G401.6 (cell line): Measurements from ENCODE around the gene BAHD1.
"Not testable (repeated sequence)": the region's sequence is repeated elsewhere in the genome, so short reads cannot be mapped to it uniquely, and the experiment has no call there.

Experiments used
- FAIRE-seq: peaks from 2 replicates; lab custom pipeline; 2012; peaks lifted over from hg19 to GRCh38; lab: Jason Lieb, UNC

BAHD1 gene

DNA sequence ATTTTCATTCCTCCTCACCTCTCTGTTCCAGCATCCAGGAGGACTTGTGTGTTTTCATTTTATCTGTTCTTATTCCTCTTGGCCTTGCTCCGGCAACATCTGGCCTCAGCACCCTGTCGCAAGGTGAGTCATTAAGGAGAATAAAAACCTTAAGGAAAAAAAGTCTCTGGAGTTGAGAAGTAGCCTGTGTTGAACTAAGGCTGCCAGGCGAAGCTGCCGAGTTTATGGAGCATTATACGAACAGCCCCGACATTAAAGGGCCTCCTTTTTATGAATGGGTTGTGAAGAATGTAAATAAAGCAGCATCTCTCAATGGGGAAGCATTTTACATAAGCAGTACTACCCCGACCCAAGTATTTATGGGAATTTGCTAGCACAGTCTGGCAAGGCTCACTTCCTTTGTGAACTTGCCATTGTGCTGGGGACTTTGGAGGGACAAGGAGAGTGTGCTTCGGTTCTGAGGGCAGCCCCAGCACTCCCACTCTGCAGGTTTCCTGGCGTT is 4.7 kb downstream of the BAHD1 start:
- FAIRE-seq = no peak

DNA sequence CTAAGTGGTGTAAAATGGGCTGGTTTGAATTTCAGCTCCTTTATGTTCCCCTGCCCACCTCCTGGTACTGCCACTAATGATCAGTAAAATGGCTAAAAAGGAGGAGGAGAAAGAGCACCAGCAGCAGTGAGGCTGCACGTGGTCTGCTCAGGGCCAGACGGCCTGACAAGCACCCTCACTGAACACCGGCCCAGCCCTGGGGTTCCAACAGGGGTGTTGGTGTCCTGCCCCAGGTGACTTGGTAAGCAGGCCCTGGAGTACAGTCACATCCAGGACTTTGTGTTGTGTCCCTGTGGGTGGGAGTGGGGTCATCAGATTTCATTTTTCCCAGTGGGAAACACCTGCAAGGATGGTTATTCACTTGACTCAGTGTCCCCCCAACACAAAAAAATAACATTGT is 5.4 kb downstream of the BAHD1 start:
- FAIRE-seq = no peak

DNA sequence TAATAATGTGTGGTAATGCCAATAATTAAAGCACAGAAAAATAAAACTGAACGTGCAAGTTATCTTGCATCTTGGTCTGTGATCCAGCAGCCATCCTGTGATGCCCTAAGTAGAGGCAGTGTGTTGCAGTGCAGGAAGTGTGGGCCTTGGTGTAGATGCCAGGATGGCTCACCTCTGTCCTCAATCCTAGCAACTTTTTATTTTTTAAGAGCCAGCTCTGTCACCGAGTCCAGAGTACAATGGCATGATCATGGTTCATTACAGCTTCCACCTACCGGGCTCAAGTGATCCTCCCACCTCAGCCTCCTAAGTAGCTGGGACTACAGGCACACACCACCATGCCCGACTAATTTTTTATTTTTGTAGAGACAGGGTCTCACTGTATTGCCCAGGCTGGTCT is 7.6 kb downstream of the BAHD1 start:
- no peak for FAIRE-seq

DNA sequence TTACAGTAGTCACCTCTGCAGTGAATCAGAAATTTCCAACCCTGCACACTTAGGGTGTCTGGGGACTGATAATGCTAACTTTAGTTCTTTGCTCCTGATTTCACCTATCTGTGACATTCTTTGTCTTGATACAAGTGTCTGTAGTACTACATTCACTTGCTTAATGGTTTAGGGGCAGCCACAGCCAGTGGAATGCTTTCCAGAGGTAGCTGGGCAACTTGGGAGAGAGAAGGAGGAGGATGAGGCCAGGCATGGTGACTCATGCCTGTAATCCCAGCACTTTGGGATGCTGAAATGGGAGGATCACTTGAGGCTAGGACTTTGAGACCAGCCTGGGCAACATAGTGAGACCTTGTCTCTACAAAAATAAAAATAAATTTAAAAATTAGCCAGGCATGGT is 8.5 kb downstream of the BAHD1 start:
- FAIRE-seq = no peak

DNA sequence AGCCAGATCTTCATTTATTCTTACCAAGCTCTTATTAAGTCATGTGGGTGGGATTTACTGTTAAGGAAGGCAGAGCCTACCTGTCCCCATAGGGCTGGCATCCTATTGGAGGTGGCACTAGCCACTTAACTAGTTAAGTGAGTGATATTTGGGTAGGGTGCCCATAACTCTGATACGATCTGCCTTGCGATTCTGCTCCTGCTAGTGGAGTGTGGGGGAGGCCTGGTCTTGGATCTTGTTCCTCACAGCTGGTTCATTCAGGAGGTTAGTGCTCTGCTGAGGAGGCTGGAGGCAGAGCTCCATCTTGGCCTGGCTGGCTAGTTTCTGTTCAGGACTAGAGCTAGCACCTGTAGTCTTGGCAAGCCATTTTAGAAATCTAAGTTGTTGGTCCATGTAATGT is 9.3 kb downstream of the BAHD1 start:
- no peak for FAIRE-seq

DNA sequence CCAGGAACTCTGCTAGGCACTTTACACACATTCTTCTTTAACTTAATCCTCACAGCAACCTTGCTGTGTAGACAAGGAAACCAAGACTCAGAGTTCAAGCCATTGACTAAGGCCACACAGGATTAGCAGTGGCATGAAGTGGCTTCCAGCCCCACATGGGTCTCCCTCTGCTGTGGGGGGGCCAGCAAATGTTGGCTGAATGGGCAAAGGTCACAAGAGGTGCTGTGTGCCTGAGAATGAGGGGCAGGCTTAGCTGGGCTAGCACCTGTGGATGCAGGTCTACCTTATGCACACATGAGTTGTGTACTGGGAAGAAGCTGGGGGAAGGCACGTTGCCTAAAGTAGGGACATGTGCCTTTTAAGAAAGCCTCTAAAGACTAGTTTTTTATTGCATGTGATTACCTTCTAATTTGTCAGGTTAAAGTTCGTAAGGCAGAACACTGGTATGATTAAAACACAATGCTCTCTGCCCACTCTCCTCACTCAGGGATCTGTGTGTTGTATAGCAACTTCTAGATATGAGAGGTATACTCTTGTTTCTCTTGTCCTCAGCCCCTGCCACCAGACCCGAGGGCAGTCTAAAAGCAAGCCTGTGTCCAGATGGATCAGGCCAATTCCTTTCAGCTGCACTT is 10.9 kb downstream of the BAHD1 start:
- FAIRE-seq = no peak

DNA sequence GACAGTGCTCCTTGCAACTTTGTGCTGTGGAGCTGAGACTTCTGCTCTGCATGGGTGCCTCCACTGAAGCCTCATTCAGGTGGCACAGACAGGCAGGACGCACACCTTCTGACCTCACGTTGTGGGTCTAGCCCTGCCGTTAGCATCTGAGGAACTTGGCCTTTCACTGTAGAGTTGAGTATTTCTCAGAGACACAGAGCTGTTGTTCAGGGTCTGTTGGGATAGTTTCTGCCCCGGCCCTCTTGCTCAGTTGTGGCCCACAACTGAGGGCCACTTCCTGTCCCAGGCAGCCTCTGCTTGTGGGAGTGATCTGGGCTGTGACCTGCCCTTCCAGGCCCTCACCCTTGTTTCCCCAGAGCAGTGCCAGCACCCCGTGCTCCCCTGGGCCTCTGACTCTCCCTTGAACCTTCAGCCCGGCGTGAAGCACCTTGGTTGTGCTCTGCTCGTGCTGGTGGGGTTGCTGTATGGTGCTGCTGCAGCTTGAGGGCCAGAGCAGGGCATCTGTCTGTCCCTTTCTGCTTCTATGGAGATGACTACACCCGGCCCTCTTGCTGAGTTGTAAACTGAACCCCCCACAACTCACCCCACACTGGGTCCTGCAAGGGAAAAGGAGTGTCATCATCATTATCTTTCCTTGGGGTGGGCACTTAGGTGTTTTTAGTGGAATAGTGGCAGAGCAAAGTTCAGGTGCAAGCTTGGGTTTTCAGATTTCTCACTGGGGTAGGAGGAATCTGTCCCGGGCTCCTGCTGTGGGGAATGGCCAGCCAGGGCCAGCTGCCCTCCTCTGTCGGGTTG is 11.7 kb downstream of the BAHD1 start:
- FAIRE-seq = no peak

DNA sequence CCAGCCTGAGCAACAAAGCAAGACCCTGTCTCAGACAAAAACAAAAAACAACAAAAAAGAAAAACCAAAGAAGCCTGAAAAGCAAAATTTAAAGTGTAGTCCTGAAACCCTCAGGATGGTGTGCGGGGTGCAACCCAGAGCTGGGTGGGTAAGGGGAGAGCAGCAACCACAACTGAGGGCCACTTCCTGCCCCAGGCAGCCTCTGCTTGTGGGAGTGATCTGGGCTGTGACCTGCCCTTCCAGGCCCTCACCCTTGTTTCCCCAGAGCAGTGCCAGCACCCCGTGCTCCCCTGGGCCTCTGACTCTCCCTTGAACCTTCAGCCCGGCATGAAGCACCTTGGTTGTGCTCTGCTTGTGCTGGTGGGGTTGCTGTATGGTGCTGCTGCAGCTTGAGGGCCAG is 13.2 kb downstream of the BAHD1 start:
- FAIRE-seq = not testable (repeated sequence)

DNA sequence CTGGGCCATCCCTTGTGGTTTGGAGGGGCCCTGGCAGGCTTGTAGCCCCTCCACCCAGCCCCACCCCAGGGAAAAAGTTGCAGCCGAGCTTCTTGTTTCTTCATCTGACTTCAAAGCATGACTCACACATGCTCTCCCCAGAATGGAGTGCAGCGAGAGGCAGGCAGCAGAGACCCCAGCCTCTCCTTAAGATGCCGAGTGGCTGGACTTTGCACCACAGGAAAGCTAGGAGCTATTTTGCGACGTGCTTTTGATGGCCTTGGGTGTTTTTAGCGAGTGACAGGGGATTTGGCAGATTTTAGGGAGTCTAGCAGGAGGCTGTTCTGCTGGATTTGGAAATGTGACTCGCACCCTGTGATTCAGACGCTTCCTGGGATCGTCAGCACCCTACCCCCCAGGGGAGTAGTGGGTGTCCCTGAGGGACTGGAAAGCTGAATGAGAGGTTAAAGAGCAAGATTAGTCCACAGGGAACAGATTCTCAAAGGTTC is 14.2 kb downstream of the BAHD1 start:
- no peak for FAIRE-seq

DNA sequence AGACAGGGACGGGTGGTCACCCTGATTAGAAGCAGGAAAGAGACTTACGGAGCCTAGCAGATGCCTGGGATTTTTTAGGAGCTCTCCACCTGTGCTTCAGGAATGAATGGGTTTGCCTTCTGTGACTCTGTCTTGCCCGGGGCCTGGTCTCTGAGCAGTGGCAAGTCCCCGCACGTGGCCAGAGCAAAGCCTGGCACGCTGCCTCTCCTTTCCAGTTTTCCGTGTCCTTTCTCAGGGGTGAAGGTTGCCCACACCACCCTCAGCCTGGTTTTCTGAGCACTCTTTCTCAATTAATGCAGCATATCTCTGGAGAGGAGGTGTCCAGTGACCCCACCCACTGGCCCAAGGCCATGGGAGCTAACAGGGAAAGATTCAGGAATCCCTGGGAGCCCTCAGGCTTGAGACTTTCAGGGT is 15.6 kb downstream of the BAHD1 start:
- no peak for FAIRE-seq

DNA sequence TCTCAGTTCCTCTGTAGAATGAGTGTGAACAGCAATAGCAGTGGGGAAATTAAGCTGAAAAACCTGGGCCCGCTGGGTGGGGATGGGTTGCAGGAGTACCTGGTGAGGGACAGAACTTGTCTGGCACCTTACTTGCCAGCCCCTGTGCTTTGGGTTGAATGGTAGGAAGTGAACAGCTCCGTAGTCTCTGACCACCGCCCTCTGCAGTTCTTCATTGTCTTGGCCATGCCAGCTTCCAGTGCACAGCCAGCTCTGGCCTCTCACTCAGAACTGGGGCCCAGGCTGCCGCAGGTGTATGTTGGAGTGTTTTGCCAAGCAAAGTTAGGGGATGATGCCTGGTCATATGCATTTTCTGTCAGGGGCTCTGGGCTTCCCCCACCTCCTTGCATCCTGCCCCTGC is 16.0 kb downstream of the BAHD1 start:
- FAIRE-seq = no peak

DNA sequence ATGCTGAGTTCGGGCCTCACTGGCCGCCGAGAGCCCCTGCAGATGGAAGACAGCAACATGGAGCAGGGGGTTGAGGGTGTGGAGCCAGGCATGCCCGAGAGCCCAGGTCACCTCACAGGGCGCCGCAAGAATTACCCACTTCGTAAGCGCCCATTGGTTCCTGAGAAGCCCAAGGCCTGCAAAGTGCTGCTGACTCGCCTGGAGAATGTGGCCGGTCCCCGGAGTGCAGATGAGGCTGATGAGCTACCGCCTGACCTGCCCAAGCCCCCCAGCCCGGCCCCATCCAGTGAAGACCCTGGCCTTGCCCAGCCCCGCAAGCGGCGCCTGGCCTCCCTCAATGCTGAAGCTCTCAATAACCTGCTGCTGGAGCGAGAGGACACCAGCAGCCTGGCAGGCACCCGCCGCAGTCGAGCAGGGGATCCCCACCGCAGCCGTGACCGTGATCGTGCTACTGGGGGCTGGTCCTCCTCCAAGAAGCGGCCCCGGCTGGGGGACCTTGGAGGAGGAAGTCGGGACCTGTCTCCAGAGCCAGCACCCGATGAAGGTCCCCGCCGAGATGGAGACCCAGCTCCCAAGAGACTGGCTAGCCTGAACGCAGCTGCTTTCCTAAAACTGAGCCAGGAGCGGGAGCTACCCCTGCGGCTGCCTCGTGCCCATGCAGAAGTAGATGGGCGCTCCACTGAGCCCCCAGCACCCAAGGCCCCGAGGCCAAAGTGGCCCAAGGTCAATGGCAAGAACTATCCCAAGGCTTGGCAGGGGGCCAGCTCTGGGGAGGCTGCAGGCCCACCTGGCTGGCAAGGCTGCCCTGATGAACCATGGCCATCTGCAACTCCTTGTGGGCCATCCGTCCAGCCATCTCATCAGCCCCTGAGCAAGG is 18.0 kb downstream of the BAHD1 start:
- FAIRE-seq = no peak

DNA sequence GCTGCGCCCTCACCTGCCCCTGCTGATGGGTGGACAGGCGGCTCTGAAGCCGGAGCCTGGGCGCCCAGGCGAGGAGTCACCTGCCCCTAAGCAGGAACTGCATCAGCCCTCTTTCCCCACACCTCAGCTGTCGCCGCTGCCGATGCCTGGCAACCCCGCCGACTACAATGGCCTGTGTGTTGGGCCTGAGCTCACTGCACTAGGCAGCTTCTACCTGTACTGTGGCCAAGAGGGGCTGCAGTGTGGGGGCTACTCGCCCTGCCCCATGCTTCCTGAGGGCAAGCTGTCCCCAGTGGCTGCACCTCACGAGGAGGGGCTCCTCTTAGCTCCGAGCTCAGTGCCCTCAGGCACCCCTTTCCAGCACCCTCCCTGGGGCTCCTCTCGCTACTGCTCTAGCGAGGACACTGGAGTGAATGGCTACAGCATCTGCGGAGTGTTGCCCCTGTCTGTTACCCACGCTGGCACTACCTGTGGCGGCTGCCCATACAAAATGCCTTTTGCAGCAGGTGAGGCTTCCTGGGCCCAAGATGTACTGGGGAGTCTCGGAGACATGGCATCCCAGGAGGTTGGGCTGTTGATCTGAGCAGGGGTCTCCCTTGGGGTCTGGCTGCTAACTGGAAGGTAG is 18.8 kb downstream of the BAHD1 start:
- no peak for FAIRE-seq

DNA sequence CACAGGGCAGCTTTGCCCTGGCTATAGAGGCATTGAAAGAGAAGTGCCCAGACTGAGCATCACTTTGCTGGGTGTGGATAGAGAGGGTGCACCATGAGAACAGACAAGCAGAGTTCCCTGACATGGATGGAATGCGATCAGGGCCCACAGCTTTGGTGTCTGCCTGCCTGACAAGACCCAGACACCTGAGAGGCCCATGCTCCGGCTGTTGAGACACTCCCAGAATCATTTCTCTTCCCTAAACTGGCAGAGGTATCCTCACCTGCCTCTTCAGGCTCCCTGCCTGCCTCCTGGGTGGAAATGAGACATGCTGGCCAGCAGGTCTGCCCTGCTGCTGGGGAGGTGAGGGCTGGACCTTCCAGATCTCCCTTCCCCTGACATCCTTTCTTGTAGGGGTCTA is 19.7 kb downstream of the BAHD1 start:
- FAIRE-seq = no peak

DNA sequence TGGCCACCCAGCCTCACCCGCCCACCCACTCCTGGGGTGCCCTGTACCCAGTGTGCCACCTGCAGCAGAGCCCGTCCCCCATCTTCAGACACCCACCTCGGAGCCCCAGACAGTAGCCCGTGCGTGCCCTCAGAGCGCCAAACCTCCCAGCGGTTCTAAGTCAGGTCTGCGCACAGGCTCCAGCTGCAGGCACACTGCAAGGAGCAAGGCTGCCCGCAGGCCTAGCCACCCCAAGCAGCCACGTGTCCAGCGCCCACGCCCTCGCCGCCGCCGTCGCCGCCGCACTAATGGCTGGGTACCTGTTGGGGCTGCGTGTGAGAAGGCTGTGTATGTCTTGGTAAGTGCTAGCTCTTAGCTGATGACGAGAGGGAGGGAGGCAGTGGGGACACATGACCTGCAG is 21.2 kb downstream of the BAHD1 start:
- FAIRE-seq = no peak

DNA sequence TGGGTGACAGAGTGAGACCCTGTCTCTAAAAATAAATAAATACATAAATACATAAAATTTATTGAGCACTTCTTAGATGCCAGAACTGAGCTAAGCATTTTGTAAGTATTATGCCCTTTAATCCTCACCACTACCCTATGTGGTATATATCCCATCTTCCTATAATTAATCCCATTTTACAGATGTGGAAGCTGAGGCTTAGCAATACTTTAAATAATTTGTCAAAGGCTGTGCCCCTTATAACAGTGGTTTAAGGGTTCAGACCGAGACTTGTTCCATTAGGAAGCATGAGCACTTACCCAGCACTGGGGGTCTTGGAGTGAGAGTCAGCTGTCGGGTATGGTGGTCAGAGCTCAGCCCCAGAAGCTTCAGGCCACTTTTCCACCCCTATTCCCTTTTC is 22.5 kb downstream of the BAHD1 start:
- no peak for FAIRE-seq

DNA sequence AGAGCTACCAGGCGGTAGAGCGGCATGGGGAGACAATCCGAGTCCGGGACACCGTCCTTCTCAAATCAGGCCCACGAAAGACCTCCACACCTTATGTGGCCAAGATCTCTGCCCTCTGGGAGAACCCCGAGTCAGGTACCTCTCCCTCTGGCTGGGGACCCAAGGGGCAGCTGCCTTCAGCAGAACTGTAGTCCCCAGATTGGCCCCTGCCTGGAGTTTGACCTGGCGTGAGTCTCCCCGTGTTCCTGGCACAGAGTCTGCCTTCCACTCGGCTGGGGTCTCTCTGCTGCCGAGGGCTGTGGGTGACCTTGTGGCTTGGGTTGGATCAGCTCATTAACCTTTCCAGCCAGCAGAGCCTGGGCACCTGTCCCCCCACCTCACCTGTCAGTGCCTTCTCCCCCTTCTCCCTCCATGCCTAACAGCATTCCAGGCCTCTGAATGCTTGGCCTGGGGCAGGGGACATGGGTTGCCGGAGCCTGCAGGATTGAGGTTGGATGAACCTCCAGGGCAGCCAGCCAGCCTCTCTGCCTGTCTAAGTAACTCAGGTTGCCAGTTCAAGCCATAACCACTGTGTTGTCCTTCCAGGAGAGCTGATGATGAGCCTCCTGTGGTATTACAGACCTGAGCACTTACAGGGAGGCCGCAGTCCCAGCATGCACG is 23.3 kb downstream of the BAHD1 start:
- FAIRE-seq = no peak

DNA sequence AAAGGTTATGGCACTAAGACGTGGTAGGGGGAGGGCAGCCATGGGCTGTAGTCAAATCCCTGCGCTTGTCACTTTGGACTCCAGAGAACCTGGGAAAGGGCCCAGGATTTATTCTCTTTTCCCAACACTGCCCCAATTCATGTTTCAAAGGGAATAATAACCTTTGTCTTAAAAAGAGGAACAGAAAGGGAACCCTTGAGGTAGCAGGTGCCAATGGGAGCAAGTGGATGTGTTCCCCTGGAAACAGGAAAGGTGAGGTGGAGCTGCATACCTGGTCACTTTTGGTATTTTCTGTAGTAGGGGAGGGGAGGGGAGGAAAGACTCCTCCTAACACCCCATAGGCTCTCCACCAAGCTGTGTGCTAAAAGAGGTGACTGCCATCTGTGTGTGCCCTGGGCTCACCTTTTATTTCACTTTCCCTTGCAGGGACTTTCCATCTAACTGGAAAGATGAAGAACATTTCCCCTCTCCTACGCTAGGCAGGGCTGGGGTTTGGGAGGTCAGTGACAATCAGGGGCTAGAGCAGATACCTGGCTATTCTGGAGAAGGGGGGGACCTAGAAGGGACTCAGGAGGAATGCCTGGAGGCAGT is 23.9 kb downstream of the BAHD1 start:
- FAIRE-seq = no peak

DNA sequence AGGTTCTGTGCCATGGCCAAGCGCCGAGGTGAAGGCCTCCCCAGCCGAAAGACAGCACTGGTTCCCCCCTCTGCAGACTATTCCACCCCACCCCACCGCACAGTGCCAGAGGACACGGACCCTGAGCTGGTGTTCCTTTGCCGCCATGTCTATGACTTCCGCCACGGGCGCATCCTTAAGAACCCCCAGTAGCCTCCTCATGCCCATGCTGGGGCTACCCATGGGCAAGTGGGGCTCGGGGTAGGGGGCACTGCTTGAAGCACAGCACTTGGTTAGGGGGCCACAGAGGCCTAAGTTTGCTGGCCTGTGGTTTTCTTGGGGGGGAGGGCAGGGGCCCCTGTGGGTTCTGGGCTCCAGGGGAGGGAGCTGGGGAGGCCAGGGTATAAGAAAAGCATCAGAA is 25.2 kb downstream of the BAHD1 start:
- no peak for FAIRE-seq

DNA sequence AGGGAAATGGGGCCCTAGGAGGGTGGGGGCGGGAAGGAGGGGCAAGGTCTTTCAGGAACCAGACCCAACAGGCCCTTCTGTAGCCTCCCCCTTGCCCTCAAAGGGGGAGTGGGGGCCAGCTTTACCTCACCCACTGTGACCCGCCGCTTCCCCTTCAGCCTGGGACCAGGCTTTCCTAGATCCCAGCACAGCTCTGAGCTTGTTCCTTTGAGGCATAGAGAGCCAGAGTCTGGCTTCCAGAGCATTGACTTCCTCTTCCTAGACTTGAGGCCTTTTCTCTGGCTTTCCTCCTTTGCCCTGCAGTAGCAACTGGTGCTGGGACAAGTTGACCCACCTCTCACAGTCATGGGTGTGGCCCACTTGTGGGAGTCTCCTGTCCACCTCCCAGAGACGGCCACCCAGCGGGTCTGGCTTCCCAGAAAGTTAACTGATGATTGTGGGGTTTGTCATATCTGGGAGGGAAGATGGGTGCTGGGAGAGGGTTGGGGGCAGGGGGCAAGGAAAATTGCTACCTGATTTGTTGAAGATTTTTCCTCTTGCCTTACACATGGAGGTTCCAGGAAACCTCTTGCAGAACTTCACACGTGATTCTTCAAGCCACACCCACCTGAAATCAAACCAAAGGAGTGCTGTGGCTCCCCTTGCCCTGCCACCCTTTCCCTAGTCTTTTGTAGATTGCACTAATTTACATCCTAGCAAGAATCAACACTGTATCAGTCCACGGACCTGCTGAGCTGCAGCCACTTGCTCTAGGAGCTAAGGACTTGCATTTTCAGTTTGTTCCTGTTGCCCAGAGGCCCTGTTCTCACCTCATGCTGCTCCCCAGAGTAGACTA is 25.9 kb downstream of the BAHD1 start:
- FAIRE-seq = no peak

DNA sequence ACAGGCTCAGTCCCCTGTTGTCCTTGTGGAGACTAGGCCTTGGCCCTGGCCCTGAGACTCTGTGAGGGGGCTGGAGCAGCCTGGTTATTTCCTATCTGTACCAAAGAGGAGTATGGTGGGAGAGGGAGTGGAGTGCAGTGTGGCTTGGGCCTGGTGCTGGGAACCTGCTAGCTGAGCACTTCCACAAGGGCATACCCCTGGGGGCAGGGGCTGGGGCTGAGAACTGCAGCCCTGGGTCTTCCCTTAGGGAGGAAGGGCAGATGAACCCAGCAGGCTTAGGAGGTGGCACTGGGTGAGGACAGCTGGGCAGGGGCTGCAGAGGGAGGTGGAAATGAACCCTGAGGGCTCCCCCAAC is 26.5 kb downstream of the BAHD1 start:
- no peak for FAIRE-seq
